GM21825 (cell line): ENCODE data around the gene CIDEC.
A peak's percentile ranks its signal among the peaks of the same experiment; 100 is the strongest.
"Not testable (repeated sequence)": the region's sequence is repeated elsewhere in the genome, so short reads cannot be mapped to it uniquely, and the experiment has no call there.

ENCODE experiments used
- ATAC-seq: cut with Tn5 transposase; IDR thresholded peaks from one replicate; pipeline ENCODE4 v1.9.1; 2021; ENCODE audit warnings: mild to moderate bottlenecking, moderate library complexity; ENCODE audit not compliant: unreplicated experiment

Gene CIDEC

GRCh38 chr3:9902372-9903237, 22.6 kb upstream of the CIDEC start, which contains the start of gene IL17RE:
Gene IL17RE, plus strand, starts transcription at chr3:9902848. Its CDS starts 85 bp downstream, at chr3:9902933.
- ATAC-seq: no peak

DNA sequence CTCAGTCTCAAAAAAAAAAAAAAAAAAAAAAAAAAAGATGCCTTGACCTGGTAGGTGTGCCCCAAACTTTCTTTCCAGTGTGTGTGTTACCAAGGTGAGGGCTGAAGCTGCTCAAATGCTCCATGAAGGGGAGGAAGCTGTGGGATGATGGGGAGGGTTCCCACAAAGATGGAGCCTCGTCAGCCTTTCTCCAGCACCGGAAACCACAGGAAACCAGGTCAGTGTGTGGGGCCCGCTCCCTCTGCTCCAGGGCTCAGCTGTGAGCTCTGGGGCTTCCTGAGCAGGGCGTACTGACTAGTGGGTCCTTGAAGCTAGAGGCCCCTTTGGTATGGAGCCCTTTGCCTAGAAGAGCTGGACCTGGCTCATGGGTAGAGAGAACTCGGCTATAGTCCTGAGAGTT, 21.9 kb upstream of the CIDEC start:
- ATAC-seq: no peak

DNA sequence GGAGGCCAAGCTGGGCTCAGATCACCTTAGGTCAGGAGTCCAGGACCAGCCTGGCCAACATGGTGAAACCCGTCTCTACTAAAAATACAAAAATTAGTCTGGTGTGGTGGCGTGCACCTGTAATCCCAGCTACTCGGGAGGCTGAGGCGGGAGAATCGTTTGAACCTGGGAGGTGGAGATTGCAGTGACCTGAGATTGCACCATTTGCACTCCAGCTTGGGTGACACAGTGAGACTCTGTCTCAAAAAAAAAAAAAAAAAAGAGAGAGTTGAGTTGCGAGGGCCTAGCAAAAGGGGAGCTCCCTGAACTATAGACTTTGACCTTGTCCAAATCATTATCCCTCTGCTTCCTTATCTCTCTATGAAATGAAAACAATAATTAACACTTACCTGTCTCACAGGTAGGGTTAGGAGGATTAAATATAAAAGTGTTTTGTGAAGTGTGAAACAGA, 20.9 kb upstream of the CIDEC start:
- not testable (repeated sequence) for ATAC-seq

DNA sequence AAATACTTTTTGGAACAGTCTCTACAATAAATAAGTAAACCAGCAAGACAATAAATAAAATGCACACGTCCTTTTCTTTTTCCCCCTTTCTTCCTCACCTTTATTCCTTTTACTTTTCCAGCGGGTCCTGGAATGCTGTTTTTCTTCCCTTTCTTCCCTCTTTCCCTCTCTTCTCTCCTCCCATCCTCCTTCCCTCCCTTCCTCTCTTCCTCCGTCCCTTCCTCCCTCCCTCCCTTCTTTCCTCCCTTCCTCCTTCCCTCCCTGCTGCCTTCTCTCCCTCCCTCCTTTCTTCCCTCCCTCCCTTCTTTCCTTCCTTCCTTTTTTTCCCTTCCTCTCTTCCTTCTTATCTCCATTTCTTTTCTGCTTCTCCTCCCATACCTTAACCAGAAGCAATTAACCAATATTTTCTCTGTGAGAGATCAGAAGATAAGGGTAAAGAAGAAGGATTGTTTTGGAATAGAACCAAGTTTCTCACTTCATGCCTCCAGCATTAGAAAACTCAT, 19.3 kb upstream of the CIDEC start:
- no peak for ATAC-seq

DNA sequence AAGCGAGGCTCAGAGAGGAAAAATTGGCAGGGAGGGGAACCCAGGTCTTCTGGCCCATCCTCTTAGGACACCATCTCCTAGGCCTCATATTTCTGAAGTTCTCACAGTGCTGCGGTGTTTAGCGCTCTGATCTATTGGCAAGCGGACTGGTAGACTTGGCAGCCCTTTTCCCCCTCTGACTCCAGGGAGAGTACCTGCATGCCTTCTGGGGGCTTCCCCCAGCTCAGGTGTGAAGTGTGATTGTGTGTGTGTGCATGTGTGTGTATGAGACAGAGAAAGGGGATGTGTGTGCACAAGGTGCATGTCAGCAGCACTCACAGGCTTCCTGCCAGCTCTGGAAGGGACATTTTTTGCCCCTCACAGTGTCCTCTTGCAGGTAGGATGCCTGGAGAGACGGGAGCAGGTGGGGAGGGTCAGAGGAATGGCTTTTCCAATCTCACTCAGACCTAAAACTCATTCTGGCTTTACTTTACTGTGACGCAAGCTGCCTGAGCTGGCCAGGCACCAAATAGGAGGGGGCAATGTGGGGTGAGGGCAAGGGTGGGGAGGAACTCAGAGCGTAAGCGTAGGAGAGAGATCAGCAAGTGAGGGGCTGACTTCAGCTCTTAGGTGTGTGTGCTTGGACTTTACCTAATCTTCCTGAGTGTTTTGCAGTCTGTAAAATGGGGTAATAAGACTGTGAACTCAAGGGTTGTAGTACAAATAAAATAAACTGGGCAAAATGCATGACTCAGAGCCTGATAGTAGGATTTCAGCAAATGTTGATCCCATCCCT, 18.6 kb upstream of the CIDEC start:
- ATAC-seq: no peak

DNA sequence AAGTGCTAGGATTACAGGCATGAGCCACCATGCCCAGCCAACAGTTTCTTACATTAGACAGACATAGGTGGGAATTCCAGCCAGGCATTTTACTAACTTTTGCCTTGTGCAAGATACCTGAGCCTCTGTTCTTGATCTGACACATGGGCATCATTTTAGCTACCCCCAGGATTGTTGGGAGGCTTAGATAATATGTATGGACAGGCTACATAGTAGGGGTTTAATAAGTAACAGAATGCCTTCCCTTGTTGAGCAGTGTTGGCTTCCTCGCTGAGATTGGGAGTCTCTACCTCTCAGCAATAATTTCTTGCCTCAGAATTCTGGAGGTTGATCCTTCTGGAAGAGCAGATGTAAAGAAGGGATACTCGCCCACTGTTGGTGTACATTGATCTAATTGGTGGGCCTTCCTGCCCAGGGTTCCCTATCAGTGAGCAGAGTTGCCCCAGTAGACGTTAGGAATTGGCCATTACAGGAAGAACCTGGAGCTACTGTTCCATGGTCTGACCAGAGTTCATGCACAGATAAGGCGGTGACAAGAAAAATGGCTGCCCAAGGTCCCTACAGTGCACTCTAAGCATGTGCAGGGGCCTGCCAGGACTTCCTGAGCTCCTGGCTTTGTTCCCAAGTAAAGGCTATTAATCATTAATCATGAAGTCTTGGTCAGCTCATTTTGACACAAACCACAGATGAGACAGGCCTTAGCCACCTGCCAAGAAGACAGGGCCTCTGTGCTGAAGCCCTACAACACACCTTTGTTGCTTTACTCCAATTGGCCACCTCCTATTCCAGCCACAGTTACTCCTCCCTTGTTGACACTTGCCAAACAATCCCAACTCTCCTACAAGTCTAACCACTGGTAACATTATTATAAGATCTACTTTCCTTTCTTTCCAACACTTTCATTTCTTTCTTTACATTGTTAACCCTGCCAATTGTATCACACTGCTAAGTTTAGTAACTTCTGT, 17.6 kb upstream of the CIDEC start:
- ATAC-seq: peak; percentile 49

GRCh38 chr3:9896755-9897407, 16.8 kb upstream of the CIDEC start:
- not testable (repeated sequence) for ATAC-seq

GRCh38 chr3:9895715-9896114, 15.7 kb upstream of the CIDEC start:
- ATAC-seq: not testable (repeated sequence)

- no peak for ATAC-seq
These were observed 13.7 kb upstream of the CIDEC start for GRCh38 chr3:9893739-9894138.

DNA sequence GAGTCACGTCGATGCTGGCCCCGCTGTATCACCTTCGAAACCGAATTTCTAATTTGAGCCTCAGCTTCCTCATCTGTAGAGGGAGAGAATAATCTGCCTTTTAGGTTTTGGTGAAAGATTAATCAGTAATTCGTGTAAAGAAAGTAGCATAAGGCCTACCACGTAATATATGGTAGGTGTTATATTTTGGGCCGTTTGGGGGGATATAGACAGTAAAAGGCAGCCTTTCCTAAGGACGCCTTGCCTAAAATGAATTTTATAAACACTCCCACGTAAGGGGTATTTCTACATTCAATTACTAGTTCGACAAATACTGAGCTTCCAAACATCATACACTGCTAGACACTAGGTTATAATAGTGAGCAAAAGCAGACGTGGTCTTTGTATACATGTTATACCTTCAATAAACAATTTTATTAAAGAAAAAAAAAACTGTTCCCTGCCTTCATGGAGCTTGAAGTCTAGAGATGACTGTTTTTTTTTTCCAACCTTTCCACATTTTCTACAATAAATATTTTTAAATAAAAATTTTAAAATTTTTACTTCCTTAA, 11.1 kb upstream of the CIDEC start:
- no peak for ATAC-seq

DNA sequence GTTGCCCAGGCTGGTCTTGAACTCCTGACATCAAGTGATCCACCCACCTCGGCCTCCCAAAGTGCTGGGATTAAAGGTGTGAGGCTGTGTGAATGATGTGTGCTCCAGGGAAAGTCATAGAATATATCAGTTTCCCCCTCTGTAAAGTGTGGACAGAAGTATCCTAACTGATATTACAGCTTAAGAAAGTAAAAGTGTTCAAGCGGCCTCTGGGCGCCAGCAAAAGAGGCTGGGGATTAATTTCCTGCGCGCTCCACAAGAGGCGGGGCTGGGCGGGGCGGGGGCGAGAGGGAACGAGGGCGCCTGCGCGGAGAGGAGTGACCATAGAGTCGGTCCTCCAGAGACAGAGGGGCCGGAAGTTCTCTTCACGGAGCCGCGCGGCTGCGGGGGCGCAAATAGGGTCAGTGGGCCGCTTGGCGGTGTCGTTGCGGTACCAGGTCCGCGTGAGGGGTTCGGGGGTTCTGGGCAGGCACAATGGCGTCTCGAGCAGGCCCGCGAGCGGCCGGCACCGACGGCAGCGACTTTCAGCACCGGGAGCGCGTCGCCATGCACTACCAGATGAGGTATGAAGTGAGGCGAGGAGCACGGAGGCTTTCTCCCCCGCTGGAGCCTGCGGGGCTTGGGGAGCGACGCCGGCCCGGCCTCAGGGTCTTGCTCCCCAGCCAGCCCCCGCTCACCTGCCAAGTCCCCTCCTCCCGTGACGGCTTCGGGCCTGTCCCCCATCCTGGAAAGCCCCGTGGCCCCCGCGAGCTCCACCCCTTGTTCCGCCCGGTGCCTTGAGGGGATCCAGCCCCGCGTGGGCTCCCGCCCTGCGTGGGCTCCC, 10.4 kb upstream of the CIDEC start, which contains the start of gene JAGN1:
Gene JAGN1, plus strand, starts transcription at position 362 of the 823 bp plus-strand sequence. Its CDS starts 113 bp downstream, at position 475.
- peak; percentile 80 for ATAC-seq

- no peak for ATAC-seq
These were observed 9.4 kb upstream of the CIDEC start for GRCh38 chr3:9889405-9889804.

- no peak for ATAC-seq
These were observed 8.5 kb upstream of the CIDEC start for GRCh38 chr3:9888540-9888939.

DNA sequence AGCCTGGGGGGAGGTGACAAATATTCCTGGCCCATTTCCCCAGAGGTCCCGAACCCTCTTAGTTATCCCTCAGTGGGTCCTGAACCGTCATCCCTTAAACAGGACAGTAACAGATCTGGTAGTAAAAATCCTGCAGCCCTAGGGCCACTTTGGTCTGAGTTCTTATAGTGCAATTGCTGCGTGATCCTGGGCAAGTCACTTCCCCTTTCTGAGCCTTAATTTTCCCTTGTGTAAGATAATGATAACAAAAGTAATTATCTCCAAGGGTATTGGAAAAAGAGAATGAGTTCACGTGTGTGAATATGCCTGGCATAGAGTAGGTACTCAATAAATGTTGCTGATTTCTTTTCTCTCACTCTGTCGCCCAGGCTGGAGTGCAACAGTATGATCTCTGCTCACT, 7.4 kb upstream of the CIDEC start:
- ATAC-seq: no peak

DNA sequence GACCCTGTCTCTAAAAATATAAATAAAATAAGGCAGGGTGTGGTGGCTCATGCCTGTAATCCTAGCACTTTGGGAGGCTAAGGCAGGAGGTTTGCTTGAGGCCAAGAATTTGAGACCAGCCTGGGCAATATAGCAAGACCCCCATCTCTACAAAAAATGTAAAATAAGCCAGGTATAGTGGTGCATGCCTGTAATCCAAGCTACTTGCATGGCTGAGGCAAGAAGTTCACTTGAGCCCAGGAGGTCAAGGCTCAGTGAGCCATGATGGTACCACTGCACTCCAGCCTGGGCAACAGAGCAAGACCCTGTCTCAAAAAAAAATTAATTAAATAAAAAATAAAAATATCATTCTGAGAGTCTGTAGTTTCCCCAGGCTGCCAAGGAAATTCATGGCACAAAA, 6.3 kb upstream of the CIDEC start:
- no peak for ATAC-seq

DNA sequence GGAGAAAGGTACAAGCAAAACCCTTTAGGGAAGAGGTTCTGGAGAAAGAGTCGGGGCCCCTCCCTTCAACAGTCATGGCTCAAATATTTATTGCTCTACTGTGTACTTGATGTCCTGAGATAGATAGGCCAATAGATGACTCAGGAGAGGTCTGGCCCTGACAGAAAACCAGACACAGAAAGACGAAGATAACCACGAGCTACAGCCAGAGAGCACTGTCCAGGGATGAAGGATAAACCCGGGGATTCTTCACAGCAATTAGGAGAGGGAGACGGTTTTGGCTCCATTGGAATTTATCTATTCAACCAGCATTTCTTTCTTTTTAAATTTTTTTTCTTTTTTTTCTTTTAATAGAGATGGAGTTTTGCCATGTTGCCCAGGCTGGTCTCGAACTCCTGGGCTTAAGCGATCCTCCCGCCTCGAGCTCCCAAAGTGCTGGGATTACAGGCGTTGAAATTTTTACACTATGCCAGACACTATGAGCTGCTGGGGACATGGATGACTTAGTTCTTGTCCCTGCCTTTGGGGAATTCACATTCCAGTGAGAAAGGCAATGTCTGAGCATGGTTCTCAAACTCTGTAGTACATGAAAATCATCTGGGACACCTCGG, 4.6 kb upstream of the CIDEC start:
- no peak for ATAC-seq

DNA sequence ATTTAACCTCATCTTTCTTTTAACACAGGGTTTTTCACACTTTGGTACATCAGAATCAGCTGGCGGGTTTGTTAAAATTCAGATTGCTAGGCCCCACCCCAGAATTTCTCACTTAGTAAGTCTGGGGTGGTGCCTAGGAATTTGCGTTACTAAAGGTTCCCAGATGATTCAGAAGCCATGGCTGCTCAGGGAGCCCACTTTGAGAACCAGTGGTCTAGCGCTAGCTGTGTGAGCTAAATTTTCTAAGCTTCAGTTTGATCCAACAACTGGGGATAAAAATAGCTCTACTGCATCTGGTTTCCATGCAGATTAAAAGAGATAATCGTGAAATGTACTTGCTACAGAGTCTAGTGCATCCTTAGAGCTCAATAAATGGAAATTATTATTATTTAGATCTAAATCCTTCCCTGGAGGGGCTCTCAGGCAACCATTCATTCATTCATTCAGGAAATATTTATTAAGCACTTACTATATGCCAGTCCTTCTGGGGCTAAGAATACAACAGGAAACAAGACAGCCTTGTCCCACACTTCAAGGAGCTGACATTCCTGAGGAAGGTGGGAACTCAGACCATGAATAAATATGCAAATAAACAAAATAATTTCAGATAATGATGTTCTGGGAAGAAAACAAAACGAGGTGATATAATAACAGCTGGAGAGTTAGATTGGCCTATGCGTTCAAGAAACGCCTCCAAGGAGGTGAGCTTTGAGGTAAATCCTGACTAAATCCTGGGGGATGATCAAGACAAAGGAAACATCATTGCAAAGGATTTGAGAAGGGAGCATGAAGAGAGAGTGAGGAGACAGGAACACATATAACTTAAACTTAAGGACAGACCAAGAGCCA, 3.9 kb upstream of the CIDEC start:
- no peak for ATAC-seq
